ENCODE results near the gene TMEM168. TPM values are rescaled to one million over a fixed set of nuclear protein-coding genes. Genes with fewer than 3 reads are reported as not detected.

The TMEM168 gene
- total RNA-seq, 2 donors from 2014 or later = 14.9 to 16.5 TPM

- H3K27ac ChIP-seq (ENCODE audit: low read depth, low read length) = no peak overlapping the region
- no peak overlapping the region for H3K4me3 ChIP-seq (ENCODE audit: low read length)
- Mint-ChIP-seq H3K27ac (no peak overlapping the region), H3K4me3 (no peak overlapping the region), H3K4me1 (peaks cover 14% of the 10 kb centered on the region), H3K9me3 (no peaks in the 10 kb centered on the region), H3K27me3 (ENCODE audit: insufficient read depth) (no peaks in the 10 kb centered on the region), H3K36me3 (ENCODE audit: low read depth) (peaks cover 22% of the 10 kb centered on the region)
- DNase-seq = no peak
- H3K4me1 ChIP-seq (ENCODE audit: control insufficient read depth, insufficient read depth, low read length) = no peaks in the 10 kb centered on the region
- no peak overlapping the region for H3K9ac ChIP-seq (ENCODE audit: extremely low read depth, low read length, poor library complexity, severe bottlenecking)
- no peaks in the 10 kb centered on the region for H3K9me3 ChIP-seq (ENCODE audit: control insufficient read depth, low read length)
- no peak for TF ChIP-seq CTCF (conservative IDR thresholded peaks at IDR 0.05)
- H3K27me3 ChIP-seq (ENCODE audit: control insufficient read depth, insufficient read depth, low read length, poor library complexity, severe bottlenecking) = no peaks in the 10 kb centered on the region
- H3K36me3 ChIP-seq (ENCODE audit: control insufficient read depth, insufficient read depth, low read length) = peaks cover 12% of the 10 kb centered on the region
These were observed 7.7 kb downstream of the TMEM168 start for GRCh38 chr7:112782498-112782897.

DNA sequence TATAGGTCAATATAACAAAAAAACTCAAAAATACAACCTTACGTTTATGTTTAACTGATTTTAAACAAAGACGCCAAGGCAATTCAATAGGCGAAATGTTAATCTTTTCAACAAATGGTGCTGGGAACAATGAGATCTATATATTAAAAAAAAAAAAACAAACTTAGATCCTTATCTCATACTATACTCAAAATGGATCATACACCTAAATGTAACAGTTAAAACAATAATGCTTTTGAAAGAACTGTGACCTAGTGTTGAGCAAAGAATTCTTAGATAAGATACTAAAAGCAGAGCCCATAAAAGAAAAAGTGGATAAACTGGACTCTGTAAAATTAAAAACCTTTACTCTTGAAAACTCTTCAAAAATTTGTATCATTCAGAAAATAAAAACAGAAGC, 8.6 kb downstream of the TMEM168 start:
- no peak for DNase-seq
- no peak overlapping the region for H3K9ac ChIP-seq (ENCODE audit: extremely low read depth, low read length, poor library complexity, severe bottlenecking)
- Mint-ChIP-seq H3K4me1 (peaks cover 14% of the 10 kb centered on the region), H3K27me3 (ENCODE audit: insufficient read depth) (no peaks in the 10 kb centered on the region), H3K36me3 (ENCODE audit: low read depth) (peaks cover 26% of the 10 kb centered on the region), H3K4me3 (no peak overlapping the region), H3K27ac (no peak overlapping the region), H3K9me3 (peaks cover 2% of the 10 kb centered on the region)
- peak overlapping the region; percentile 32 for H3K4me3 ChIP-seq (ENCODE audit: low read length)
- 97 to 100% methylated on average over 1 to 3 of the region's 3 CpGs for WGBS, 2 experiments (ENCODE audit: insufficient coverage in 1 of 2, insufficient read length in 1 of 2)
- TF ChIP-seq CTCF (conservative IDR thresholded peaks at IDR 0.05) = no peak
- H3K4me1 ChIP-seq (ENCODE audit: control insufficient read depth, insufficient read depth, low read length) = no peaks in the 10 kb centered on the region
- H3K27me3 ChIP-seq (ENCODE audit: control insufficient read depth, insufficient read depth, low read length, poor library complexity, severe bottlenecking) = no peaks in the 10 kb centered on the region
- peaks cover 17% of the 10 kb centered on the region for H3K36me3 ChIP-seq (ENCODE audit: control insufficient read depth, insufficient read depth, low read length)
- H3K27ac ChIP-seq (ENCODE audit: low read depth, low read length) = no peak overlapping the region
- H3K9me3 ChIP-seq (ENCODE audit: control insufficient read depth, low read length) = no peaks in the 10 kb centered on the region

DNA sequence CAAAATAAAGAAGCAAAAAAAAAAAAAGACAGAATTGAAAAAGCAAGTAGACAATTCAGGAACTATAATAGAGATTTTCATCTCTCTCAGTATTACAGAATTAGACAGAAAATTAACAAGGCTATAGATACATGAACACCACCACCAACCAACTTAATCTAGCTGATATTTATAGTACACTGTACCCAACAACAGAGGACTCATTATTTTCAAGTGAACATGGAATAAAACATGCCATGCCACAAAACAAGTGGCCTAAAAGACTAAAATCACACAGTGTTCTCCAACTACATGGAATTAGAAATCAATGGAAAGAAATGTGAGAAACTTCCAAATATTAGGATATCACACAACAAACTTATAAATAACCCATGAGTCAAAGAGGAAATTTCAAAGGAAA, 9.1 kb downstream of the TMEM168 start:
- TF ChIP-seq CTCF (conservative IDR thresholded peaks at IDR 0.05) = no peak
- Histone ChIP-seq H3K9me3 (ENCODE audit: control insufficient read depth, low read length) (no peaks in the 10 kb centered on the region), H3K9ac (ENCODE audit: extremely low read depth, low read length, poor library complexity, severe bottlenecking) (no peak overlapping the region), H3K27ac (ENCODE audit: low read depth, low read length) (no peak overlapping the region), H3K4me3 (ENCODE audit: low read length) (no peak overlapping the region), H3K36me3 (ENCODE audit: control insufficient read depth, insufficient read depth, low read length) (peaks cover 17% of the 10 kb centered on the region), H3K27me3 (ENCODE audit: control insufficient read depth, insufficient read depth, low read length, poor library complexity, severe bottlenecking) (no peaks in the 10 kb centered on the region), H3K4me1 (ENCODE audit: control insufficient read depth, insufficient read depth, low read length) (no peaks in the 10 kb centered on the region)
- Mint-ChIP-seq H3K4me3 (no peak overlapping the region), H3K36me3 (ENCODE audit: low read depth) (peaks cover 26% of the 10 kb centered on the region), H3K27ac (no peak overlapping the region), H3K27me3 (ENCODE audit: insufficient read depth) (no peaks in the 10 kb centered on the region), H3K4me1 (peaks cover 14% of the 10 kb centered on the region), H3K9me3 (peaks cover 2% of the 10 kb centered on the region)
- no peak for DNase-seq
